Ascending aorta (tissue), 2 donors: ENCODE measurements around the gene FANK1. TPM values are rescaled to one million over a fixed set of nuclear protein-coding genes. Genes with fewer than 3 reads are reported as not detected.

Experiments used
- DNase-seq, 2 donors: peaks; one replicate each; pipeline ENCODE4 v3.0.0-alpha.2; 2019; ENCODE audit warnings: low spot score in 2 of 2
- H3K27ac ChIP-seq, 2 donors: fragments of 200-600 bp; sonication (generic); one replicate each; pipeline ENCODE4 v1.5.1; 2016 to 2017; ENCODE audit warnings: mild to moderate bottlenecking in 1 of 2
- H3K27me3 ChIP-seq: fragments of 200-600 bp; sonication (generic); one replicate; pipeline ENCODE4 v1.5.1; 2017
- H3K36me3 ChIP-seq, 2 donors: fragments of 200-600 bp; sonication (generic); one replicate each; pipeline ENCODE4 v1.5.1; 2016
- H3K4me1 ChIP-seq, 2 donors: fragments of 200-600 bp; sonication (generic); one replicate each; pipeline ENCODE4 v1.5.1; 2016 to 2017; ENCODE audit warnings: mild to moderate bottlenecking in 1 of 2
- H3K4me3 ChIP-seq, 2 donors: fragments of 200-600 bp; sonication (generic); one replicate each; pipeline ENCODE4 v1.5.1; 2016 to 2017; ENCODE audit warnings: mild to moderate bottlenecking in 1 of 2
- H3K9me3 ChIP-seq, 2 donors: fragments of 200-600 bp; sonication (generic); one replicate each; pipeline ENCODE4 v1.5.1; 2016
- intact Hi-C: fragments of 100-400 bp; cut with DNase I; formaldehyde crosslinking; loops from one replicate; pipeline ENCODE4 v1.15.1; 2023
- total RNA-seq: library from RNA; depleted of rRNA; stranded (reverse); fragments of >200 nt; gene quantifications from one replicate; pipeline ENCODE4 v1.1.0, GENCODE V29; 2016
- TF ChIP-seq, protein P1 (sequence below), 3 experiments: fragments of 200-600 bp in 2 of 3; fragments of 450-650 bp in 1 of 3; sonication (generic) in 2 of 3; IDR thresholded peaks; one replicate each; pipeline ENCODE4 v1.5.1; 2016 to 2019; ENCODE audit warnings: antibody characterized with exemption in 3 of 3, mild to moderate bottlenecking in 1 of 3, moderate library complexity in 1 of 3

Gene FANK1
- total RNA-seq, 1 donor from 2014 or later, result not detected

DNA sequence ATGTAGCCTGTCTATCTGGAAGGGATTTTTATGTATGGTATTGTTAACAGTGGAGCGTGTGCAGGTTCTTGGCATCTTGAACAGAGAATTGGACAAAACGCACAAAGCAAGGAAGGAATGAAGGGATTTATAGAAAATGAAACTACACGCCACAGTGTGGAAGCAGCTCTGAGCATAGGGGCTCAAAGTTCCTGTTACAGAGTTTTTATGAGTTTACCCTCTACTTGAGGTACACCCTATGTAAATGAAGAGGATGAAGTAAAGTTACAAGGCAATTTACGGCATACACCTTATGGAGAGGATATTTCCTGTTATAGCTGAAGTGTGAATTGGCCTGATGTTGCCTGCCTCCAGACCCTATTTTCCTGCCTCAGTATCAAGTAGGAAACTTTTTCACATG is 33.3 kb downstream of the FANK1 start:
- Histone ChIP-seq H3K36me3 (no peaks in the 10 kb centered on the region), H3K4me3 (no peak overlapping the region), H3K27me3 (no peaks in the 10 kb centered on the region), H3K4me1 (no peaks in the 10 kb centered on the region), H3K9me3 (no peaks in the 10 kb centered on the region), H3K27ac (no peak overlapping the region)
- intact Hi-C loops, result no loop called here
- no peak for DNase-seq
- TF ChIP-seq, protein P1, sequence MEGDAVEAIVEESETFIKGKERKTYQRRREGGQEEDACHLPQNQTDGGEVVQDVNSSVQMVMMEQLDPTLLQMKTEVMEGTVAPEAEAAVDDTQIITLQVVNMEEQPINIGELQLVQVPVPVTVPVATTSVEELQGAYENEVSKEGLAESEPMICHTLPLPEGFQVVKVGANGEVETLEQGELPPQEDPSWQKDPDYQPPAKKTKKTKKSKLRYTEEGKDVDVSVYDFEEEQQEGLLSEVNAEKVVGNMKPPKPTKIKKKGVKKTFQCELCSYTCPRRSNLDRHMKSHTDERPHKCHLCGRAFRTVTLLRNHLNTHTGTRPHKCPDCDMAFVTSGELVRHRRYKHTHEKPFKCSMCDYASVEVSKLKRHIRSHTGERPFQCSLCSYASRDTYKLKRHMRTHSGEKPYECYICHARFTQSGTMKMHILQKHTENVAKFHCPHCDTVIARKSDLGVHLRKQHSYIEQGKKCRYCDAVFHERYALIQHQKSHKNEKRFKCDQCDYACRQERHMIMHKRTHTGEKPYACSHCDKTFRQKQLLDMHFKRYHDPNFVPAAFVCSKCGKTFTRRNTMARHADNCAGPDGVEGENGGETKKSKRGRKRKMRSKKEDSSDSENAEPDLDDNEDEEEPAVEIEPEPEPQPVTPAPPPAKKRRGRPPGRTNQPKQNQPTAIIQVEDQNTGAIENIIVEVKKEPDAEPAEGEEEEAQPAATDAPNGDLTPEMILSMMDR (IDR thresholded peaks at IDR 0.05), result no peak

DNA sequence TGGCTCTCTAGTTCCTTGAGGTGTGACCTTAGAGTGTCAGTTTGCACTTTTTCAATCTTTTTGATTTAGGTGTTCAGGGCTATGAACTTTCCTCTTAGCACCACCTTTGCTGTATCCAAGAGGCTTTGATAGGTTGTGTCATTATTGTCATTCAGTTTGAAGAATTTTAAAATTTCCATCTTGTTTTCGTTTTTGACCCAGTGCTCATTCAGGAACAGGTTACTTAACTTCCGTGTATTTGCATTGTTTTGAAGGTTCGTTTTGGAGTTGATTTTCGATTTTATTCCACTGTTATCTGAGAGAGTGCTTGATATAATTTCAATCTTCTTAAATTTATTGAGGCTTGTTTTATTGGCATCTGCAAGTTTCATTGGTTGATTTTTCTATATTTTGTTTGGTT is 37.3 kb downstream of the FANK1 start:
- H3K4me3 ChIP-seq, result no peak overlapping the region
- H3K27me3 ChIP-seq, result no peaks in the 10 kb centered on the region
- no peaks in the 10 kb centered on the region for H3K9me3 ChIP-seq
- intact Hi-C loops, result no loop called here
- H3K36me3 ChIP-seq, result no peaks in the 10 kb centered on the region
- DNase-seq, result no peak
- TF ChIP-seq, protein P1 (IDR thresholded peaks at IDR 0.05), result no peak
- no peaks in the 10 kb centered on the region for H3K4me1 ChIP-seq
- no peak overlapping the region for H3K27ac ChIP-seq

DNA sequence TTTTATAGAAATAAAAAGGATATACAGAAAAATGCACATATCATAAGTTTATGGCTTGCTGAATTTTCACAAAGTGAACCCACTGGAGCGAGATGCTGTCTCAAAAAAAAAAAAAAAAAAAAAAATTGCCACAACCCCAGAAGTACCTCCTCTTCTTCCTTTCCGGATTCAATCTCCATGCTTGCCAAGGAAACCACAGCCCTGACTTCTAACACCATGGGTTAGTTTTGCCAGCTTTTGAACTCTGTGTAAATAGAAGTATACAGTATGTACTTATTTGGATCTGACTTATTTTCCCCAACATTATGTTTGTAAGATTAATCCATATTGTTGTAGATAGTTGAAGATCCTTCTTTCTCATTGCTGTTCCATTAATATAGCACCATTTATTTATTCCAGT is 40.0 kb downstream of the FANK1 start:
- TF ChIP-seq, protein P1 (IDR thresholded peaks at IDR 0.05), result no peak
- Histone ChIP-seq H3K4me3 (no peak overlapping the region), H3K4me1 (no peaks in the 10 kb centered on the region), H3K27ac (no peak overlapping the region), H3K9me3 (no peaks in the 10 kb centered on the region), H3K27me3 (no peaks in the 10 kb centered on the region), H3K36me3 (no peaks in the 10 kb centered on the region)
- no peak for DNase-seq
- intact Hi-C loops, result no loop called here

DNA sequence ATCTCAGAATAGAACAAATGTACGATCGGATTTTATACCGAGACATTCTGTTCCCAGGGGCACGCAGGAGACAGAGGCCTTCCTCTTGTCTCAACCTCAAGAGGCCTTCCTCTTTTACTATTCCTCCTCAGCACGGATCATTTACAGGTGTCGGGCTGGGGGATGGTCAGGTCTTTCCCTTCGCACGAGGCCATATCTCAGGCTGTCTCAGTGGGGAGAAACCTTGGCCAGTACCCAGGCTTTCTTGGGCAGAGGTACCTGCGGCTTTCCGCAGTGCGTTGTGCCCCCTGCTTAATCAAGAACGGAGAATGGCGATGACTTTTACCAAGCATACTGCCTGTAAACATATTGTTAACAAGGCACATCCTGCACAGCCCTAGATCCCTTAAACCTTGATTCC is 44.2 kb downstream of the FANK1 start:
- Histone ChIP-seq H3K4me3 (no peak overlapping the region), H3K27ac (no peak overlapping the region), H3K4me1 (no peaks in the 10 kb centered on the region), H3K36me3 (no peaks in the 10 kb centered on the region), H3K9me3 (peaks cover 0 to 12% of the 10 kb centered on the region in 2 donors), H3K27me3 (no peaks in the 10 kb centered on the region)
- TF ChIP-seq, protein P1 (IDR thresholded peaks at IDR 0.05), result no peak
- intact Hi-C loops, result no loop called here
- DNase-seq, result no peak

DNA sequence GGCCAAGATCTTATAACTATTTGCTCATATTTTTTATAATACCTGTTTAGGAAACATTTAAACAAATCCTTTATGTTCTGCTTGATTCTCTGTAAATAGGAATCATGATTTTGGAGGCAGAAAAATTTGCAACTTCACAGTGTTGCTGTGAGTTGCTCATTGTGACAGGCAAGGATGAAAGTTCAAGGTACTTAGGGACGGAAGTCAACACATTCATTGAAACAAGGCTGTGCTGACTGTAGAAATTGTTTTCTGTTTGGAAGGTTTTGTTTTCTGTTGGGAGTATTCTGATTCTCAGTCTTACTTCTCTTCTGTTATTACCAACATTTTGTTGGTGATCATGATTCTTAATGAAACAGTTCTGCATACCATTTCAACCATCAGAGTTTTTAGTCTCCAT is 54.9 kb downstream of the FANK1 start:
- DNase-seq, result no peak
- Histone ChIP-seq H3K27ac (no peak overlapping the region), H3K27me3 (no peaks in the 10 kb centered on the region), H3K4me3 (no peak overlapping the region), H3K9me3 (peaks cover 16 to 32% of the 10 kb centered on the region in 2 donors), H3K4me1 (no peaks in the 10 kb centered on the region), H3K36me3 (no peaks in the 10 kb centered on the region)
- TF ChIP-seq, protein P1 (IDR thresholded peaks at IDR 0.05), result no peak
- intact Hi-C loops, result no loop called here

DNA sequence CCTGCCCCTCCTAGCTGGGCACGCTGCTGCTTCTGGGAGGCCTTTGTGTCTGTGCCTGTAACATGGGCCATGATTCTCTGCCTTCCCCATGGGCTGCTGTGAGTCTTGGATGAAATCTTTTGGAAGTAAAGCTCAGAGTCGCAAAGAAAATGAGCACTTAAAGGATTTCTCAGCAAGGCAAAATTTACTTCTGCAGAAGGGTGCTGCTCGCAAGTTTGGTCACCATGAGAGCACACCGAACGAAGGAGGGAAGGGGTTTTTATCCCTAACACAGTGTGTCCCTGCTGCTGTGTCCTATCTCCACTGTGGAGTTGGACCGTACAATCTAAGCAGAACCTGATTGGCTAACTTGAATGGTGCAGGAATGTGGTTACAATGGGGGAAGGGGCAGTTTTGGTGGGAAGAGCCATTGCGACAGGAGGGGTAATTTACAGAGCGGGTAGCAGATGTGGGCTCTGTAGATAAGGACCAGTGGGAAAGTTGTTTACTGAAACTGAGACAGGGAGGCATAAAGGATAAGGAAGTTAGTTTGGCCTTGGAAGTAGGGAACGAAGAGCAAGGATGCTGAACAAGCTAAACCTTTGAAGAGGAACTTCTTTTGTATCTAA is 57.5 kb downstream of the FANK1 start:
- no peaks in the 10 kb centered on the region for H3K4me1 ChIP-seq
- peaks cover 16 to 32% of the 10 kb centered on the region in 2 donors for H3K9me3 ChIP-seq
- TF ChIP-seq, protein P1 (IDR thresholded peaks at IDR 0.05), result no peak
- DNase-seq, result no peak
- intact Hi-C loops, result no loop called here
- no peak overlapping the region for H3K27ac ChIP-seq
- no peaks in the 10 kb centered on the region for H3K36me3 ChIP-seq
- H3K27me3 ChIP-seq, result no peaks in the 10 kb centered on the region
- H3K4me3 ChIP-seq, result no peak overlapping the region
